Endothelial cell (in vitro differentiated cells): ENCODE measurements around the gene CCDC13. TPM values are rescaled to one million over a fixed set of nuclear protein-coding genes. Genes with fewer than 3 reads are reported as not detected.

Source experiments
- DNase-seq: peaks from one replicate; pipeline ENCODE4 v3.0.0; 2021; ENCODE audit warnings: low spot score
- H3K27ac Mint-ChIP-seq: one replicate; pipeline ENCODE4 v1.8.0; 2021; ENCODE audit warnings: mixed read lengths, inconsistent platforms; ENCODE audit not compliant: unreplicated experiment
- H3K27me3 Mint-ChIP-seq: one replicate; pipeline ENCODE4 v1.8.0; 2021; ENCODE audit warnings: mild to moderate bottlenecking, moderate library complexity, mixed read lengths, inconsistent platforms; ENCODE audit not compliant: unreplicated experiment
- H3K36me3 Mint-ChIP-seq: one replicate; pipeline ENCODE4 v1.8.0; 2021; ENCODE audit warnings: mild to moderate bottlenecking, low read depth, mixed read lengths, inconsistent platforms; ENCODE audit not compliant: unreplicated experiment
- H3K4me1 Mint-ChIP-seq: one replicate; pipeline ENCODE4 v1.8.0; 2021; ENCODE audit warnings: mild to moderate bottlenecking, mixed read lengths, inconsistent platforms; ENCODE audit not compliant: unreplicated experiment
- H3K4me3 Mint-ChIP-seq: one replicate; pipeline ENCODE4 v1.8.0; 2021; ENCODE audit warnings: mild to moderate bottlenecking, mixed read lengths, inconsistent platforms; ENCODE audit not compliant: unreplicated experiment
- H3K9me3 Mint-ChIP-seq: one replicate; pipeline ENCODE4 v1.8.0; 2021; ENCODE audit warnings: mixed read lengths, inconsistent platforms; ENCODE audit not compliant: unreplicated experiment
- CTCF ChIP-seq: fragments of 200-600 bp; sonication (generic); IDR thresholded peaks from one replicate; pipeline ENCODE4 v1.5.0; 2021; ENCODE audit warnings: antibody characterized with exemption; ENCODE audit not compliant: unreplicated experiment
- total RNA-seq: library from RNA; stranded (reverse); fragmentation: NEBNext Ultra II Directional; extraction: Animal tissue kit (Norgen Biotek cat#: 25700); gene quantifications from one replicate; pipeline ENCODE4 v1.2.1, GENCODE V29; 2021; ENCODE audit not compliant: unreplicated experiment

Gene CCDC13
- total RNA-seq, 1 donor from 2014 or later = 0.41 TPM

- no peak for TF ChIP-seq CTCF
- Mint-ChIP-seq H3K36me3 (no peaks in the 10 kb centered on the region), H3K27ac (no peak overlapping the region), H3K4me3 (no peak overlapping the region), H3K4me1 (no peaks in the 10 kb centered on the region), H3K9me3 (no peaks in the 10 kb centered on the region), H3K27me3 (peaks cover 10% of the 10 kb centered on the region)
- peak; percentile 2 for DNase-seq
These were observed 33.5 kb downstream of the CCDC13 start for GRCh38 chr3:42739401-42740158.

GRCh38 chr3:42736531-42736930, 36.5 kb downstream of the CCDC13 start:
- H3K27me3 Mint-ChIP-seq = peaks cover 12% of the 10 kb centered on the region
- no peaks in the 10 kb centered on the region for H3K9me3 Mint-ChIP-seq
- H3K27ac Mint-ChIP-seq = no peak overlapping the region
- H3K36me3 Mint-ChIP-seq = no peaks in the 10 kb centered on the region
- H3K4me1 Mint-ChIP-seq = no peaks in the 10 kb centered on the region
- H3K4me3 Mint-ChIP-seq = no peak overlapping the region
- no peak for DNase-seq
- no peak for TF ChIP-seq CTCF

- Mint-ChIP-seq H3K4me1 (no peaks in the 10 kb centered on the region), H3K27ac (no peak overlapping the region), H3K9me3 (no peaks in the 10 kb centered on the region), H3K36me3 (no peaks in the 10 kb centered on the region), H3K4me3 (no peak overlapping the region), H3K27me3 (peaks cover 9% of the 10 kb centered on the region)
- TF ChIP-seq CTCF = no peak
- DNase-seq = peak; percentile 2
These were observed 37.0 kb downstream of the CCDC13 start for GRCh38 chr3:42736081-42736480.

- no peak overlapping the region for H3K4me3 Mint-ChIP-seq
- no peaks in the 10 kb centered on the region for H3K4me1 Mint-ChIP-seq
- H3K27ac Mint-ChIP-seq = no peak overlapping the region
- H3K27me3 Mint-ChIP-seq = peaks cover 8% of the 10 kb centered on the region
- no peaks in the 10 kb centered on the region for H3K9me3 Mint-ChIP-seq
- no peak for DNase-seq
- H3K36me3 Mint-ChIP-seq = no peaks in the 10 kb centered on the region
- no peak for TF ChIP-seq CTCF
These were observed 37.4 kb downstream of the CCDC13 start for GRCh38 chr3:42735615-42736014.

- no peak for DNase-seq
- Mint-ChIP-seq H3K36me3 (no peaks in the 10 kb centered on the region), H3K4me1 (no peaks in the 10 kb centered on the region), H3K4me3 (no peak overlapping the region), H3K27me3 (peaks cover 8% of the 10 kb centered on the region), H3K9me3 (no peaks in the 10 kb centered on the region), H3K27ac (no peak overlapping the region)
- no peak for TF ChIP-seq CTCF
These were observed 38.0 kb downstream of the CCDC13 start for GRCh38 chr3:42735019-42735418.
